ENCODE results near the gene CRACR2B.

Gene CRACR2B

DNA sequence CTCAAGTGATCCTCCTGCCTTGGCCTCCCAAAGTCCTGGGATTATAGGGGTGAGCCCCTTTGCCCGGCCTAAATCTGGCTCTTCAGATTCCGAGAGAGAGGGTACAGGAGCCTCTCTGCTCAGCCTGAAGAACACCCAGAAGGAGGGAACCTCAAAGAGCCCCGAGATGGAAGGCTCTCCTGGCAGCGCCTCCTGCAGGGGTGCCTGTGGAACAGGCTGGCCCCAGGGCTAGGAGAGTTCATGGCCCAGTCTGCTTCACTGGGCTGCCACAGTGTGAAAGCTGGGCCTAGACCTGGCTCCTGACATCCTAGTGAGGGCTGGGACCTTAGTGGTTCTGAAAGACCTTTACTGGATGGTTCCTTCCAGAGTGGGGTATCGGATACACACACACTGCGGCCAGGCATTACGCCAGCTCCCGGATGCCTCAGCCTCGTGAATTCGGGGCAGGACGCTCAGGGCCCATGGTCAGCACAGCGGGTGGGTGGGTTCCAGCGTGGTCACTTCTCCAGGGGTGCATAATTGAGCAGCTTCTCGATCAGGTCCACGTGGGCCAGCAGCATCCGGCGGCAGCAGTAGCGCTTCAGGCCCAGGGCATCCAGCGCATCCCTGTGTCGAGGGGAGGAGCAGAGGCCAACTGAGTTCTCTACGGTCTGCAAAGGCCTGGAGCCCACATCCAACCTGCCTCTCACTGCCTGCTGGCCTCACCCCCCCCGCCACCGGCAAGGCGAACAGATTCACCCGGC, 12.3 kb downstream of the CRACR2B start:
- DNase-seq = no peak

DNA sequence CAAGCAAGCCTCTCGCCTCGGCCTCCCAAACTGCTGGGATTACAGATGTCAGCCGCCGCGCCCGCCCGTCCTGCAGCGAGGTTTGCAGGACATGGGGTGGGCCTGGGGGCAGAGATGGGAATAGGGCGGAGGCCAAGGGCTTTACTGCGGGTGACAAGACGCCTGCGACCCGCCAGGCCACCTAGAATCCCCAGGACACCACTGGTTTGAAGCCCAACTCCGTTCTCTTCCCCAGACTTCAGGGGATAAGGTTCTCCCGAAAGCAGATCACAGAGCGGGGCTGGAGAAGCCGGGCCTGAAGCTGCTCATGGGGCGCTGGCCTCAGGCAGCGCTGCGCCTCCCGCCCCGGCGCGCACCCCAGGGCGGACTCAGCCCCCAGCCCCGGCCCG, 14.3 kb downstream of the CRACR2B start:
- no peak for DNase-seq

DNA sequence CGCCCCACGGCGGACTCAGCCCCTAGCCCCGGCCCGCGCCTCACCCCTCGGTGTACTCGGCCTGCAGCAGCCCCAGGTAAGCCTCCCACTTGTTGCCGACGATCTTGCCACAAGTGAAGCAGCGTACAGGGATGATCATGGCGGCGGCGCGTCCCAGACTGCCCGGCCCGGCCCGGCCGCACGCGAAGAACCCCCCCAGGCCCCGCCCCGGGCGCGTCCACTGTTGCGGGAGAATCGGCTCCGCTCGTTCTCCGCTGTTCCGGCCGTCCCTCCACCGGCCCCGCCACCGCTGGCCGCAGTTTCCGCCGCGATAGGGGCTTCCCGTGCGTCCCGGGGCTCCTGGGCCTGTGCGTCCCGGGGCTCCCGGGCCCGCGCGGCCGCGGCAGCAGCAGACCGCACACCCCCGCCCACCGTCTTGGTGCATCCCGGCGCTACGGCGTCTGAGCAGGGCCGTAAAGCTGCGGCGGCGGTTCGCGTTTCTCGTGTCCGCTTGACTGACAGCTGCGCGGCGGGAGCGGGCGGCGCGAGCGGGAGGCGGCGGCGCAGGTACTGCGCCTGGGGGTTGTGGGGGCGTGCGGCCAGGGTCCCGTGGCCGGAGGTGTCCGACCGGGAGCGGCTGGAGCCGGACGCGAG, 14.8 kb downstream of the CRACR2B start, which contains the start of the genes POLR2L and TSPAN4:
Gene POLR2L, minus strand, starts transcription at position 160 of the 633 bp plus-strand sequence. Its CDS starts 21 bp downstream, at position 139.
Gene TSPAN4, plus strand, starts transcription at position 483 of the 633 bp plus-strand sequence. CDS start 7,453 bp downstream, outside the sequence.
- DNase-seq = peak; percentile 91

DNA sequence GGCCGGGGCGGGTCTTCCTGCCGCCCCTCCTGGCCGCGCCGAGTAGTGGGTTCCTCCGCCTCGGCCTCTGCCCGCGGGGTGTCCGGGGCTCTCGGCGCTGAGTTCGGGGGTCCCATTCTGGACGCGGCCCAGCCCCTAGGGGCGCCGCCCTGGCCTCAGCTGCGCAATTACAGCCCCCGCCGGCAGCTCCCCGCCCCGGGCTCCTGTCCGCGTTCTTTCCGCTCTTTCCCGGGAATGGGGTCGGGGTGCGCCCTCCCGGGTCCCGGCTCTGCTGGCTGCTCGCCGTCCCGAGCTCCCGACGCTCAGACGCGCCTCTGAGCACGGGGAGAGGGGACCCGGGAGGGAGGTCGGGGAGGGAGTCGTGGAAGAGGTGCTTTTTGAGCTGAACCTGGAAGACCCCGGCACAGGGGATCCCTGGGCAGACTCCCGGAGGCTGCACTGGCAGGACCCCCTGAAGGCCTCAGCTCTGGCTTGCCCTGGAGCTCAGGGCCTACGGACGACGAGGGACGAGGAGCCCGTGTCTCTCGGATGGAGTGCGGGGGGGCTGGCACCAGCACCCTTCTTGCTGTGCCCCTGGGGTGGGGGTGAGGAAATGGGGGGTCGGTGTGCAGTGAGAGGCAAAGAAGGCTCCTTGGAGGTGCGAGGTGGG, 15.5 kb downstream of the CRACR2B start:
- DNase-seq = no peak

DNA sequence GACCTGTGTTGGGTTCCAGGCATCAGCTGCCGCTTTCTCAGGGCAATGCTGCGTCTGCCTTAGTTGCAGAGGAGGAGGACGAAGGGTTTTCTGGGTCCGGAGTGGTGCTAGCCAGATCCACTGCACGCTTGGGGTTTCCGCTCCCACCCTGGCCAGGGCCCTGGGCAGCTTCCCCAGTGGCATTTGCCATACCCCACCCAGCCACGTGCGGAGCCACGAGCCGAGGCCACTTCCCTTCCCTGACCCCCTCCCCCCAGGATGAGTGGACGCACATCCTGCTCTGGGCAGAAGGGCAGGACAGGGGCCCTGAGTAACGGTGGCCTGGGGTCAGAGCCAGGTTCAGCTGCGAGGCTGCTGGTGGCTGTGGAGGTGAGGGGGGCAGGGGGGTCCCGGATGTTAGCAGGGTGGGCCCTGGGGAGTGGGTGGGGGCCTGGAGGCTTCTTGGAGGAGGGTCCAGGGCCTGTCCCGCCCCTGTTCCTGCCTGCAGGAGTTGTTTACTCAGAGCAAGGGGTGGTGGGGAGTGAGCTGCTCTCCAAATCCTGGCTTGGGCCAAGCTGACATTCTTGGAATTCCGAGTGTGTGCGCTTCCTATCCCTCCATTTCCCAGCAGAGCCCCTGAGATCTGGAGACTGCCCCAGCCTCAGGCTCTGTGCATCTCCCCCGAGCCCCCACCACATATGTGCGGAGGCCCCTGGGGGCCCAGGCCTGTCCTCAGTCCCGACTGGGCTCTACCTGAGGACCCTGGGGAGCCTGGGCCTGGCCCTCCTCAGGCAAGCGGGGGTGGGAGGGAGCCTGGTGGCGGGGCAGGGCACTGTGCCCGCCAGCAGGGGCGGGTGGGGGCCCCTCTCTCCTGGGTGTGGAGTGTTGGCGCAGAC, 16.3 kb downstream of the CRACR2B start:
- DNase-seq = no peak

DNA sequence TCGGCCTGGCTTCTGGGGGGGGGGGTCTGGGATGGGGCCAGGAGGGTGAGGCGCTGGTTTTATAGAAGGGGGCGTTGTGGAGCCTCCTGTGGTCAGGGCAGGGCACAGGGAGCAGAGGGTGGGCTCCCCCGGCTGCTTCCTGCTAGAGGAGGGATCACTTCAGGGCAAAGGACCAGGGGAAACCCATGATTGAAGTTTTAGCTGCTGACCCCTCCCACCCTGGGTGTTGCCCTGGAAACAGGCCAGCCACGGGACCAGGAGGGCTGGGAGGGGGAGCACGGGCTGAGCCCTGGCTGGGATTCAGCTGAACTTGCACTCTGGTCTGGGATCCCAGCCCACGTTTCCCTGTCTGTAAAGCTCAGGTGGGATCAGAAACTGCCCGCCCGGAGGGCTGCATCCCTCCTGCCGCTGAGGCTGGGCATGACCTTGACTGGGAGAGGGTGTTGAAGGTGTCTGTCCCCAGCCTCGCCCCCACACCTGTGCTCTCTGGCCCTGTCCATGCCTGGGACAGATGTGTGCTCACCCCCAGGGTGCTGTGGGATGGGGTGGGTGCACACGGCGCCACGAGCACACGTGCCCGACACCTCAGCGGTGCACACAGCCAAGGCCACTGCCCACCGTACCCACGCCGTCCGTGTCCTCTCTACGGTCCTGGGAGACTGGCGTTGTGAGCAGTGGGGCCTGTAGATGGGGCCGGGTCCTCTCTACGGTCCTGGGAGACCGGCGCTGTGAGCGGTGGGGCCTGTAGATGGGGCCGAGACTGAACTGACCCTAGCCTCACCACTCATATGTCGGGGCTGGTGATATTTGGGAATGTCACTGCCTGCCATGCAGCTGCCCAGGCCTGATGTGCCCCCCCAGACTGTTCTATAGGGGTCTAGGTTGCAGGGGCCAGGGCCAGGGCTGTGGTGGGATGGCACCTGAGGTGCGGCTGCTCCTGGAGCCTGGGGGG, 17.2 kb downstream of the CRACR2B start:
- no peak for DNase-seq

DNA sequence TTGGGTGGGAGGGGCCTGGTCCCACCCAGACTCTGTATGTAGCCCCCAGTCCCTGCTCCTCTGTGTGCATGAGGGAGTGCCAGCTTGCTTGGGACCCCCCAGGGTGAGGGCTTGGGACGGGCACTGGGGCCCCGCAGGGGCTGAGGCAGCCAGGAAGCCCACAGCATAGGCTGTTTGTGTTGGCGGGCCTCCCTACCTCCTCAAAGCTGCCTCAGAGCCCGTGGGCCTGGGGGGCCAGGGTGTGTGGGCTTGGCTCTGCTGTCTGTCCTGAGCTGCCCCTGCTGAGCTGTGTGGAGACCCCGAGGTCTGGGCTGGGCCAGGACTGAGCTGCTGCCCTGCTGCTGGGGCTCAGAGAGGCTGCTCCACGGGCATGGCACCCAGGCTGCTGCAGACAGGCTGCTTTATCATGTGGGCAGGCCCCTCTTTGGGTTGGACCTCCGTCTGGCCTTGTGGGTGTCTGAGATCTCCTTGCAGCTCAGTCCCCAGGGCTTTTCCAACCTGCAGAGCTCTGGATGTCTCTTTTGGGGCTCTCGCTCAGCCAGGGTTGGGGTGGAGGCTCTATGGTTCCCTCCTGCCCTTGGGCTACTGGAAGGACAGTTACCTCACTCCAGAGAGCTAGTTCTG, 18.3 kb downstream of the CRACR2B start:
- no peak for DNase-seq

DNA sequence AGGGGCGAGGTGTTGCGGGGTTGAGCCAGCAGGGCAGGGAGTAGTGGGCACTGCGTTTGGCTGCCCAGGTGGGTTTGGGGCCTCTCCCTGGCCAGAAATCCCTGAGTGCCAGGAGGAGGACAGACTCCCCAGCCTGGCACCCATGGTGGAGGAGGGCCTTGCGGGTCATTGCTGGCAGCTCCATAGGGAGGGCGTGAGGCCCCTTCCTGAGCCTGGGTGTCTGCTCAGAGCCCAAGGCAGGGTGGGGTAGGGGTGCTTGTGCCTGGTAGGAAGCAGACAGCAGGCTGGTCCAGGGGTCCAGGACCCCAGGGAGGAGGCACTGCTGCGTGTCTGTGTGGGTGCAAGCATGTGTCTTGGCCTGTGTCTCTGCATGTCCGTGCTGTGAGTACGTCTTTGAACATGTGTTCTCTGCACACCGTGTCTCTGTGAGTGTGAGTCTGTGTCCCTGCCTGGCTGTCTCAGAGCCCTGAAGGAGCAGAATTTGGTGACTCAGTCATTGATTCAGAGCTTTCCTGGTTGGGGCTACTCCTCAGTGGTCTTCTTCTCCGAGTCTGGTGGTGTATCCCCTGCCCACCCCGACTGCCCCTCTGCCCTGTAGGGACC, 18.9 kb downstream of the CRACR2B start:
- no peak for DNase-seq

DNA sequence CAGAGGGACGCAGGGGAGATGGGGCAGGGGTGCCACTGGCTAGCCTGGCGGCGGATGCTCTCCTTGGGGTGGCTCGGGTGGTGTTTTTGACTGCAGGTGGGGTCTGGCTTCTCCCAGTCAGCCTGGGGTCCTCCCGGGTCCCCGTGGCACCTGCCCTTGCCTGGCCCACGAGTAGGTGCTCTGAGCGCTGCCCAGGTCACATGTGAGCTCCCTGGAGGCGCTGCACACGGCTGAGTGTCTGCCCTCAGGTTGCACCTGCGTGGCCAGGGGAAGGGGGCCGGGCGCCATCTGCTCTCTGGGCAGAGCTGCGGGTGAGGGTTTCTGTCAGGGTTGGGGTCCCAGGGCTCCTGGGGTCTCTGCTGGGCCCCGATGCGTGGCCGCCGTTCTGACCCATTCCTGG, 20.2 kb downstream of the CRACR2B start:
- DNase-seq = no peak

DNA sequence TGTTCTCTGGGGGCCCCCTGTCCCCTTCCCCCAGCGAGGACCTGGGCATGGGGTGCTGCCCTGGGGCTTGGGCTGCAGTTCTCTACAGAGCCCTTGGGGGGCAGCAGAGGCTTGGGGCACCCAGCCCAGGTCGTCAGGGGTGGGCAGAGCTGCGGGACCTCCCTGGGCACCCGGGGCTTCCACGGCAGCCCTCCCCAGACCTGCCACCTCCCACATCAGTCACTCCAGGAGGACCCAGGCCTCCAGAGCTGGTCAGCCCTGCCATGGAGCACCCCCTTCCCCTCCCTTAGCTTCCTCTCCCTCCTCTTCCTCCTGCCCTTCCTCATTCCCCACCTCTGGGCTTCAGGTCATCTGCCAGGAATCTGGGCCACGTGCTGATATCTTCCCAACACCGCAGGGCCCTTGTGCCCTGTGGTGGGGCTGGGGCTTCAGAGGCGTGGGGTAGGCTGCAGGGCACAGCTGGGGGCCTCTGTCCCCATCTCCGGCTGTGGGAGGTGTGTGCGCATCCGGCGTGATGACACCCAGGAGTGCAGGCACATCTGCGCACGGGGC, 20.7 kb downstream of the CRACR2B start:
- peak; percentile 72 for DNase-seq

DNA sequence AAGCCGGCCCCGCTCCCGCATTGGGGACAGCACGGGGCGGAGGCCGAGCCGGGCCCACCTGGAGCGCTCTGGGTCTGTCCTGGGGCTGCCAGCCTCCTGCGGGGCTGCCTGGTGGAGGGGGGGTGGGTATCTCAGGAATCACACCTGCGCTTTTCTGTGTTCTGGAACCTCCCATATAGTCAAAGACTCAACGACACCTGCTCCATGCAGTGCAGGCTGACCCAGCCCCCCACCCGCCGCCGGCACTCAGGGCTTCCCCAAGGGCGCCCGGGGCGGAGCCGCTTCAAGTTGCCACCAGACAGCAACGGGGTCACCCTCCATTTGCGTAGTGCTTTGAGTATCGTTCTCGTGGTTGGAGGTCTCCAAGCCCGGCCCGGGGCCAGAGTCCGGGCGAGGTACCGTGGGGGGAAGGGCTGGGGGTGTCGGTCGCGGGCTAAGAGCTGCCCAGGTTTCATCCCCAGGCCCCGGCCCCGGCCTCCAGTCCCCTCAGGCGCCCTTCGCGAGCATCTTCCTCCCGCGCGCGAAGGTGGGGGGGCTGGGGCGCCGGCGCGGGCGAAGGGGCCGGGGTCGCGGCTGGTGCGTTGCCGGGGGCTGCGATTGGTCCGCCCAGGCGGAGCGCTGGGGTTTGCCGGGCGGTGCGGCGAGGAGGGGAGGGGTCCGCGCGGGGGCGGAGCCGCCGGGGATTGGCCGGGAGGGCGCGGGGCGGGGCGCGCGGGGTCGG, 21.5 kb downstream of the CRACR2B start:
- DNase-seq = peak; percentile 63

DNA sequence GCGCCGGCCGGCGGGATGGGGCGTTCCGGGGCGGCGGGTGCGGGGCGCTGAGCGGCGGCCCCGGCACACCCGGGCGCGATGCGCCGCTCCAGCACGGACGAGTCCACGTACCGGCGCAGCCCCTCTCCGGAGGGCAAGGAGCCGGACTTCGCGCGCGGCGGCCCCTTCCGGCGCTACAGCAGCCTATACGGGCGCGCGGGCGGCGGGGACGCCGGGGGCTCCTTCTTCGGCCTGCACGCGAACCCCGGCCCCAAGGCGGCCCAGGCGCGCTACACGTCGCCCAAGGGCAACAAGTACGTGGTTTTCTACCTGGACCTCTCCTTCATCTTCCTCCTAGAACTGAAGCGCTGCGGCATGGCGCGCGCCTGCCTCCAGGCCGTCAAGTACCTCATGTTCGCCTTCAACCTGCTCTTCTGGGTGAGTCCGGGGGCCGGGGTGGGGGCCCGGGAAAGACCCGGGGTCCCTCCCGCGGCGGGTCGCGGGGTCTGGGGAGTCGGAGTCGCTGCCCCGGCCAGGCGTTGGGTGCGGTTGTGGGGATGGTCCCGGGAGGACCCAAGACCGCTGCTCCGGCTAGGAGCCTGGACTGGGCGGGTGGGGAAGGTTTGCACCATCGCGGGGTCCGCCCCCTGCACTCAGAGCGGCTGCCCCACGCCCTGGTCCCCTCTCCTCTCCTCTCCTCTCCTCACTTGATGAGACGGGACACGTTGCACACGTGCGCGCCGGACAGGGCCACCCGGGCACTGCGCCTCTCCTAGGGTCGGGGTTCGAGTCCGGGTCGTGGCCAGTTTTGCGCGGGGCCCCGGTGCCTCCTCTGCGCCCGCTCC, 22.4 kb downstream of the CRACR2B start:
- no peak for DNase-seq

DNA sequence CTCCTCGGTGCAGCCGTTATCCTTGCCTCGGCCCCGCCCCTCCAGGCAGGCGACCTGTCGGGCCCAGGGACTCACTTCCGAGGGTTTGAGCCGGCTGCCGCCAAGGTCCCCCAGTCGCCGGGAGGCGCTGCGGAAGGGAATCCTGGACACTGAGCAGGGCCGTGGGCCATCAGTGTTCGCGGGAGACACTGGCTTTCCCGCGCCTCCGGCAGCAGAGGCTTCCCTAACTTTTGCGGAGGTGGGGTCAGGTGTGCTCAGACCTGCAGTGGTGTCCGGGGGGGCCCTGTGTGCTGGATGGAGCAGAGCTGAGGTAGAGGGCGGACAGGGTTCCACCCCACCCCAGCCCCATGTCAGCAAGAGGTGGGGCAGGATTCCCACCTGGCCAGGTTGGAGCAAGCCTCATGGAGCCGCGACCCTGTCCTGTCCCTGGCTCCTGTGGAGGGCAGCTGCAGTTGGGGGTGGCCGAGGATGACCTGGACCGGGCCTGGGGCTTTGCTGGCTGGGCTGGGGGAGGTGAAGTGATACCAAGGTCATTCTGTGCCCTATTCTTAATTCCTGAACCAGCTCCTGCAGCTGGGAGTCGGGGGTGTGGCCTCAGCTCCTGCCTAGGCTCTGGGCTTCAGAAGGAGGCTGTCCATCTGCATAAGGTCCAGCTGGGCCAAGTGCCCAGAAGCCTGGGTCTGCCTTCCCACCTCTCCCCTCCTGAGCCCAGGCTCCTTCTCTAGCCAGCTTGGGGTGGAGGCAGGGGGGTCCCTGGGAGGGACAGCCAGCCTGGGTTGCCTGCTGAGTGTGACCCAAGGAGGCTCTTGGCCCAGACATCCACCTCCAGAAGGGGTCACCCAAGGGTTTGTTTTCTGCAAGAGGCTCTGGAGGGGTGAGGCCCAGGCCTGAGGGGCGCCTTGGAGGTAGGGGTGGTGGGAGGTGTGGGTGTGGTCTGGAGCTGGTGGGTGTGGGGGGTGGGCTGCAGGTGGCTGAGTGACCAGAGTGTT, 23.4 kb downstream of the CRACR2B start:
- DNase-seq = no peak

DNA sequence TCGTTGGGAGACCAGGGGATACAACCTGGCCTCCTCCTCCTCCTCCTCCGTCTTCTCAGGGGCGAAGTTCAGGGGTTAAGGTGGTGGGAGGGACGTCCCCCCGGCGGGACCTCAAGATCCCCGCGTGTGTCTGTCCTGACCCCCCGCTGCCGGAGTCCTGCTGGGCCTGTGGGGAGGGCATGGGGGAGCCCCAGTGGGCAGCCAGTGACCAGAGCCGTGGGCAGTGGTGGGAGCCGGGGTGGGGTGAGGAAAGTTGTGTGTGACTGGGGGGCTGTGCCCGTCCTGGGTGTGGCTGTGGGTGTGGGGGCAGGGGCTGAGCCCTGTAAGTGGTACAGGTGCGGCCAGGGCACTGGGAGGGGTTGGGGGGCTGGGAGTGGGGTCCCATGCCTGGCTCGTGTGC, 25.0 kb downstream of the CRACR2B start:
- DNase-seq = no peak

DNA sequence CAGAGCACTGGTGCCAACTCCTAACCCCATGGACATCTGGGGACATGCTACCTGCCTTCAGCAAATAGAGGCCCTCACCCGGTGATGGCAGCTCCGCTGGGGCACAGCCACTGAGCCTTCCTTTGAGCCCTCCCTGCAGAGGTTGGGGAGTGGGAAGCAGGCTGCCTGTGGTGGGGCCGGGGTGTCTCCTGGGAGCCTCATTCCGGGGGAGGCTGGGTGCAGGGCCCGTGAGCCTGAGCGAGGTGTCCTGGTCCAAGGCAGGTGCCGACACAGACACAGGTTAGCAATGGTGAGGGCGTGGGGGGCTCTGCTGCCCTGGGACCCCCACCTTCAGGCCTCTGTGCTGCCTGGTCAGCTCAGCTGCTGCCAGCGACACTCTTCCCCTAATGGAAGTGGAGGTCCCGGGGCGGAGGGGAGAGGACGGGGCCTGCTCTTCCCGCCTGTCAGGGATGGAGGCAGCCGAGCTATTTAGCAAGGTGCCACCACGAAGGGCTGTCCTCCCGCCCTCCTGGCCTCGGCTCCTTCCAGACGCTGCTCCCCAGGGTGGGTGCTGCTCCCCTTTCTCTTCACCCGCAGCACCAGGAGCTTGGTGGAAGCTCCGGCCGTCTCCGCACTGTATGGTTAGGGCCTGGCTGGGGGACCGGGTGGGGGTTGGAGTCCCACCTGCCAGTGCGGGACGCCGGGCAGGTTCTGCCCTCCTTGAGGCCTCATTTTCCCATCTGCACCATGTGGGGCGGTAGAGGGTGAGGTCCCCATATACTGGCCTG, 26.1 kb downstream of the CRACR2B start:
- DNase-seq = no peak

DNA sequence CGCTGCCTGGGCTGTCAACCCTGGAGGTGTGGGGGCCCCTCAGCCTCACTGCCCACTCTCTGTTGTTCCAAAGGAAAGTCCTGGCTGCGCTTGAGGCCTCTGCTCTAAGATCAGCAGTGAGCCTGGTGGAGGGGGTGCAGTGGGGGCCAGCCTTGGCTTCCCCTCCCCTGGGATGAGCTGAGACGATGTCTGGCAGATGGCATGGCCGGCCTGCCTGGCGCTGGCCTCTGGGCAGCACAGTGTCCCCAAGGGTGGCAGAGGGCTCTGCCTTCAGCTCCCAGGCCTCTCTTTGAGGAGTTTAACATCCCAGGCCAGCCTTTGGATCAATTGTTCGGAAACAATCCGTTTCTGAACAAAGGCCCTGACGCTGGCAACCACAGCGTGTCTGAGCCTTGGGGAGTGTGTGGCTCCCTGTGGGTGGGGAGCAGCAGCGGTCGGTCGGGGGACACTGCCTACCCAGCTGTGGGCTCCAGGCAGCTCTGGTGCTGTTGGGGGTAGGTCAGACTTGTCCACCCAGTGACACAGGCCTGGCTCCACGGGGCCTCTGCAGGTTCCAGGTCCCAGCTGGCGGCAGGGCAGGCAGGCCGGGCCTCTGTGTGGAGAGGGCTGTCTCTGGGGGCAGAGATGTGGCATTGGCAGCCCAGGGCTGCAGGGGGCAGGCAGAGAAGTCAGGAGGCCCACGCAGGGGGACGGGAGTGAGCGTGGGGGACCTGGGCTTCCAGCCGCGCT, 27.0 kb downstream of the CRACR2B start:
- no peak for DNase-seq

Data from CD4-positive, alpha-beta T cell treated with Interleukin-6 for 4 hours (primary cell).